IMR-90 (cell line): ENCODE measurements around the gene ZBP1. TPM values are rescaled to one million over a fixed set of nuclear protein-coding genes. Genes with fewer than 3 reads are reported as not detected.
A peak's percentile ranks its signal among the peaks of the same experiment; 100 is the strongest.

ENCODE experiments used
- ATAC-seq: fragments of 200-7000 bp; cut with Tn5 transposase; 2 replicates; pipeline ENCODE4 v1.9.1; 2020; ENCODE audit warnings: low read depth, mild to moderate bottlenecking, moderate library complexity
- BruUV-seq: library from RNA; stranded (reverse); fragments of 400-500 nt; replicated peaks from 2 replicates; lab custom pipeline; 2021; lab: Mats Ljungman, UMichigan
- CTCF ChIA-PET: fragments of 300-600 bp; formaldehyde crosslinking; extraction: SDS; loops from one replicate; lab custom pipeline; 2021; ENCODE audit warnings: antibody characterized with exemption; lab: Yijun Ruan, JAX
- POLR2A ChIA-PET: fragments of 300-600 bp; sonication (Branson Sonifier 250); formaldehyde crosslinking; loops from one replicate; lab custom pipeline; 2022; ENCODE audit warnings: antibody characterized with exemption; ENCODE audit not compliant: unreplicated experiment; lab: Charles Lee
- DNase-seq: peaks from one replicate; pipeline ENCODE4 v3.0.0; 2013
- H2AFZ ChIP-seq: replicated peaks from 2 replicates; pipeline ENCODE3; 2013; ENCODE audit warnings: low read length, mild to moderate bottlenecking; ENCODE audit not compliant: poor library complexity
- H2AK5ac ChIP-seq: 2 replicates; pipeline ENCODE4 v1.6.1; 2013; ENCODE audit warnings: low read depth, low read length, inconsistent platforms
- H2AK9ac ChIP-seq: replicated peaks from 2 replicates; pipeline ENCODE3; 2013; ENCODE audit warnings: mild to moderate bottlenecking, low read depth, low read length, moderate library complexity; ENCODE audit not compliant: poor library complexity
- H2BK120ac ChIP-seq: 2 replicates; pipeline ENCODE4 v1.6.1; 2013; ENCODE audit warnings: low read depth, low read length, inconsistent platforms
- H2BK15ac ChIP-seq: 3 replicates; pipeline ENCODE4 v1.6.1; 2013; ENCODE audit warnings: low read depth, low read length, inconsistent platforms
- H2BK20ac ChIP-seq: 2 replicates; pipeline ENCODE4 v1.6.1; 2013; ENCODE audit warnings: low read depth, mild to moderate bottlenecking, inconsistent platforms, low read length, moderate library complexity
- H2BK5ac ChIP-seq: 2 replicates; pipeline ENCODE4 v1.6.1; 2013; ENCODE audit warnings: mild to moderate bottlenecking, low read depth, low read length, inconsistent platforms; ENCODE audit not compliant: poor library complexity, severe bottlenecking
- H3K14ac ChIP-seq: replicated peaks from 2 replicates; pipeline ENCODE4 v1.6.1; 2013; ENCODE audit warnings: low read depth, low read length, inconsistent platforms
- H3K18ac ChIP-seq: 2 replicates; pipeline ENCODE4 v1.6.1; 2013; ENCODE audit warnings: low read depth, low read length, control low read depth
- H3K23ac ChIP-seq: 2 replicates; pipeline ENCODE4 v1.6.1; 2013; ENCODE audit warnings: low read depth, low read length, inconsistent platforms
- H3K27ac ChIP-seq: 2 replicates; pipeline ENCODE4 v1.5.1; 2013; ENCODE audit warnings: mild to moderate bottlenecking, control low read depth, low read length; ENCODE audit not compliant: insufficient read depth
- H3K27me3 ChIP-seq: 2 replicates; pipeline ENCODE4 v1.6.1; 2013; ENCODE audit warnings: low read length; ENCODE audit not compliant: control insufficient read depth, insufficient read depth
- H3K36me3 ChIP-seq: 2 replicates; pipeline ENCODE4 v1.6.1; 2013; ENCODE audit warnings: low read length, mixed read lengths; ENCODE audit not compliant: control insufficient read depth, insufficient read depth
- H3K4ac ChIP-seq: 2 replicates; pipeline ENCODE4 v1.6.1; 2013; ENCODE audit warnings: low read depth, low read length, inconsistent platforms
- H3K4me1 ChIP-seq: 2 replicates; pipeline ENCODE4 v1.6.1; 2013; ENCODE audit warnings: low read length, mixed read lengths; ENCODE audit not compliant: control insufficient read depth, insufficient read depth
- H3K4me2 ChIP-seq: 2 replicates; pipeline ENCODE4 v1.6.1; 2013; ENCODE audit warnings: low read depth, mild to moderate bottlenecking, control low read depth, low read length, moderate library complexity
- H3K4me3 ChIP-seq: 2 replicates; pipeline ENCODE4 v1.5.1; 2013; ENCODE audit warnings: low read depth, mild to moderate bottlenecking, control low read depth, low read length, moderate library complexity; ENCODE audit not compliant: insufficient read depth
- H3K56ac ChIP-seq: 2 replicates; pipeline ENCODE4 v1.6.1; 2013; ENCODE audit warnings: low read length, inconsistent platforms; ENCODE audit not compliant: insufficient read depth; ENCODE audit errors: extremely low read depth
- H3K79me1 ChIP-seq, 2 experiments: 2 replicates each; pipeline ENCODE4 v1.6.1; 2013; ENCODE audit warnings: low read length in 2 of 2, inconsistent platforms in 1 of 2, low read depth in 1 of 2
- H3K9ac ChIP-seq: 2 replicates; pipeline ENCODE4 v1.6.1; 2013; ENCODE audit warnings: low read depth, low read length, control low read depth
- H3K9me1 ChIP-seq: 2 replicates; pipeline ENCODE4 v1.6.1; 2013; ENCODE audit warnings: low read length, inconsistent platforms; ENCODE audit not compliant: insufficient read depth
- H3K9me3 ChIP-seq: 2 replicates; pipeline ENCODE4 v1.6.1; 2013; ENCODE audit warnings: low read length; ENCODE audit not compliant: control insufficient read depth, insufficient read depth
- H4K20me1 ChIP-seq: 2 replicates; pipeline ENCODE4 v1.6.1; 2013; ENCODE audit warnings: low read length, inconsistent platforms; ENCODE audit not compliant: insufficient read depth
- H4K5ac ChIP-seq: 2 replicates; pipeline ENCODE4 v1.6.1; 2013; ENCODE audit warnings: mild to moderate bottlenecking, low read depth, low read length, control low read depth
- H4K8ac ChIP-seq, 2 experiments: 2 replicates each; pipeline ENCODE4 v1.6.1; 2013; ENCODE audit warnings: low read depth in 2 of 2, low read length in 2 of 2, control low read depth in 1 of 2, inconsistent platforms in 1 of 2
- H4K91ac ChIP-seq: 2 replicates; pipeline ENCODE4 v1.6.1; 2013; ENCODE audit warnings: low read depth, low read length, inconsistent platforms; ENCODE audit not compliant: insufficient read depth
- BHLHE40 ChIP-seq: fragments of 150-350 bp; IDR thresholded peaks from 2 replicates; pipeline ENCODE4 v1.6.1; 2016; ENCODE audit warnings: mild to moderate bottlenecking, low read depth, low read length
- CEBPB ChIP-seq: IDR thresholded peaks from 2 replicates; pipeline ENCODE4 v1.6.1; 2012; ENCODE audit warnings: low read depth, low read length, improper control_type of control experiment
- CHD1 ChIP-seq: IDR thresholded peaks from 2 replicates; pipeline ENCODE4 v1.6.1; 2012; ENCODE audit warnings: low read depth, low read length, improper control_type of control experiment
- CTCF ChIP-seq: conservative IDR thresholded peaks from 2 replicates; pipeline ENCODE4 v1.5.1; 2012; ENCODE audit warnings: mild to moderate bottlenecking, low read depth, low read length, improper control_type of control experiment
- FOS ChIP-seq: fragments of 150-350 bp; IDR thresholded peaks from 2 replicates; pipeline ENCODE4 v1.6.1; 2016; ENCODE audit warnings: low read depth, low read length
- MAFK ChIP-seq: IDR thresholded peaks from 2 replicates; pipeline ENCODE4 v1.6.1; 2012; ENCODE audit warnings: low read depth, low read length, improper control_type of control experiment
- MAZ ChIP-seq: IDR thresholded peaks from 2 replicates; pipeline ENCODE4 v1.6.1; 2012; ENCODE audit warnings: low read depth, mild to moderate bottlenecking, low read length, improper control_type of control experiment, moderate library complexity, borderline replicate concordance
- MXI1 ChIP-seq: IDR thresholded peaks from 2 replicates; pipeline ENCODE4 v1.6.1; 2012; ENCODE audit warnings: low read depth, mild to moderate bottlenecking, low read length, moderate library complexity, borderline replicate concordance
- NFE2L2 ChIP-seq: fragments of 150-350 bp; IDR thresholded peaks from 2 replicates; pipeline ENCODE4 v1.6.1; 2016; ENCODE audit warnings: low read depth, mild to moderate bottlenecking, low read length
- POLR2A ChIP-seq: IDR thresholded peaks from 2 replicates; pipeline ENCODE4 v1.6.1; 2012; ENCODE audit warnings: mild to moderate bottlenecking, low read depth, low read length
- RAD21 ChIP-seq: IDR thresholded peaks from 2 replicates; pipeline ENCODE4 v1.6.1; 2012; ENCODE audit warnings: low read length, improper control_type of control experiment
- RCOR1 ChIP-seq: IDR thresholded peaks from 2 replicates; pipeline ENCODE4 v1.6.1; 2012; ENCODE audit warnings: mild to moderate bottlenecking, low read length, improper control_type of control experiment; ENCODE audit not compliant: insufficient replicate concordance
- RFX5 ChIP-seq: IDR thresholded peaks from 2 replicates; pipeline ENCODE4 v1.8.0; 2012; ENCODE audit warnings: low read depth, mild to moderate bottlenecking, low read length, moderate library complexity
- USF2 ChIP-seq: fragments of 150-350 bp; IDR thresholded peaks from 2 replicates; pipeline ENCODE4 v1.6.1; 2017; ENCODE audit warnings: mild to moderate bottlenecking, antibody characterized with exemption, low read length, low read depth
- WGBS, 2 experiments: methylation state at CpG; one replicate each; pipeline versions ENCODE4 v1.1.5 to v1.1.7; 2013; ENCODE audit warnings: missing lambda C conversion rate in 2 of 2; ENCODE audit not compliant: insufficient read length in 1 of 2; ENCODE audit errors: extremely low coverage in 2 of 2; 5-methylcytosine and 5-hydroxymethylcytosine counted together
- dilution Hi-C: fragments of 300-500 bp; cut with HindIII; formaldehyde crosslinking; loops from one replicate; pipeline ENCODE4 v1.14.3; 2018; ENCODE audit warnings: low sequenced_read_pairs; ENCODE audit not compliant: unreplicated experiment
- in situ Hi-C: fragments of 300-500 bp; cut with MboI; formaldehyde crosslinking; loops from 3 replicates; pipeline ENCODE4 v1.14.3; 2019; ENCODE audit warnings: low sequenced_read_pairs, inconsistent platforms, mixed read lengths
- intact Hi-C: fragments of 100-400 bp; cut with micrococcal nuclease; formaldehyde crosslinking; loops from 2 replicates; pipeline ENCODE4 v1.10.0; 2022
- polyA plus RNA-seq, 3 experiments: library from polyadenylated mRNA; depleted of rRNA; stranded (reverse); fragments of >200 nt; gene quantifications; 2 replicates each; pipeline ENCODE4 v1.2.3, GENCODE V29; 2012; ENCODE audit warnings: low replicate concordance in 1 of 3
- total RNA-seq: library from RNA; depleted of rRNA; stranded (reverse); fragments of >200 nt; gene quantifications from 2 replicates; pipeline ENCODE4 v1.2.3, GENCODE V29; 2012
- TF ChIP-seq, protein P1 (sequence below): fragments of 150-350 bp; IDR thresholded peaks from 2 replicates; pipeline ENCODE4 v1.6.1; 2016; ENCODE audit warnings: low read depth, mild to moderate bottlenecking, low read length, moderate library complexity, borderline replicate concordance

The ZBP1 gene
- total and polyA plus RNA-seq, 2 of the 4 experiments (the other 2 are of a cell fraction) = not detected

DNA sequence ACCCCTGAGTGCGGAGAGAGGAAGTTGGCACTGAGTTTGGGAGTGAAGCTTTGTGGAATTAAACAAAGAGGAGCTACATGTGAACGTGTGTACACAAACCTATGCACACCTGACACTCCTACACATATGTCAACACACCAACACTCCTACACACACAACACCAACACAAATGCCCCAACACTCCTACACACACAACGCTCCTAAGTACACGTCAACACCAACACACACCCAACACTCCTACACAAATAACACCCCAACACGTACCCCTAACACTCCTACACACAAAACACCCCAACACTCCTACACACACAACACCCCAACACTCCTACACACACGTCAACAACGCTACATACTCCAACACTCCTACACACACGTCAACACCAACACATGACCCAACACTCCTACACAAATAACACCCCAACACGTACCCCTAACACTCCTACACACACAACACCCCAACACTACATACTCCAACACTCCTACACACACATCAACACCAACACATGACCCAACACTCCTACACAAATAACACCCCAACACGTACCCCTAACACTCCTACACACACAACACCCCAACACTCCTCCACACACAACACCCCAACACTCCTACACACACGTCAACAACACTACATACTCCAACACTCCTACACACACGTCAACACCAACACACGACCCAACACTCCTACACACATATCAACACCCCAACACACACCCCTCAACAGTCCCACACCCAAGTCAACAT, 40.1 kb upstream of the ZBP1 start:
- Histone ChIP-seq H4K5ac (no peak overlapping the region), H3K23ac (no peak overlapping the region), H3K9me1 (peaks cover 3% of the 10 kb centered on the region; the same call in 1 of the 2 replicates), H2AK5ac (no peak overlapping the region; the same call in 1 of the 2 replicates), H3K14ac (no peak overlapping the region), H3K4me3 (no peak overlapping the region), H2AFZ (no peak overlapping the region), H3K9ac (no peak overlapping the region), H2BK120ac (no peak overlapping the region), H3K27me3 (no peaks in the 10 kb centered on the region), H4K8ac (no peak overlapping the region), H2BK5ac (peak overlapping the region; percentile 36), H2AK9ac (no peak overlapping the region), H2BK15ac (no peak overlapping the region), H3K27ac (no peak overlapping the region), H3K18ac (no peak overlapping the region), H4K91ac (no peak overlapping the region), H3K9me3 (no peaks in the 10 kb centered on the region), H3K56ac (0 out of 2 replicates have a peak overlapping the region, but pooled peaks have one; percentile 3), H2BK20ac (no peak overlapping the region), H3K4me2 (no peak overlapping the region), H3K36me3 (peaks cover 13% of the 10 kb centered on the region), H3K4me1 (no peaks in the 10 kb centered on the region), H3K79me1 (peaks cover 6 to 10% of the 10 kb centered on the region in 2 experiments; a peak in 2 of 4 replicates), H3K4ac (no peak overlapping the region), H4K20me1 (peaks cover 36% of the 10 kb centered on the region)
- ChIA-PET POLR2A (no interaction called here), CTCF (no interaction called here)
- ATAC-seq (no peak), DNase-seq (no peak)
- in situ Hi-C loops = no loop called here
- dilution Hi-C loops = no loop called here
- BruUV-seq = no TSS peak
- 91 to 100% methylated on average over 10 to 11 of the region's 13 CpGs for WGBS, 2 experiments
- intact Hi-C loops = no loop called here
- TF ChIP-seq RCOR1 (no peak), CTCF (no peak), NFE2L2 (no peak), FOS (no peak), CHD1 (no peak), MXI1 (no peak), USF2 (no peak), POLR2A (no peak), BHLHE40 (no peak), MAZ (no peak), RAD21 (no peak), MAFK (no peak), CEBPB (no peak), RFX5 (no peak)
- TF ChIP-seq, protein P1, sequence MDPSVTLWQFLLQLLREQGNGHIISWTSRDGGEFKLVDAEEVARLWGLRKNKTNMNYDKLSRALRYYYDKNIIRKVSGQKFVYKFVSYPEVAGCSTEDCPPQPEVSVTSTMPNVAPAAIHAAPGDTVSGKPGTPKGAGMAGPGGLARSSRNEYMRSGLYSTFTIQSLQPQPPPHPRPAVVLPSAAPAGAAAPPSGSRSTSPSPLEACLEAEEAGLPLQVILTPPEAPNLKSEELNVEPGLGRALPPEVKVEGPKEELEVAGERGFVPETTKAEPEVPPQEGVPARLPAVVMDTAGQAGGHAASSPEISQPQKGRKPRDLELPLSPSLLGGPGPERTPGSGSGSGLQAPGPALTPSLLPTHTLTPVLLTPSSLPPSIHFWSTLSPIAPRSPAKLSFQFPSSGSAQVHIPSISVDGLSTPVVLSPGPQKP = no peak
